Stimulated activated CD8-positive, alpha-beta memory T cell treated with anti-CD3 and anti-CD28 coated beads, Interleukin-4, amount 100 ng/mL, for 4 hours (primary cell): ENCODE results near the gene IGF1R.

Experiments used
- DNase-seq, 2 donors: peaks; one replicate each; pipeline ENCODE4 v3.0.0-alpha.2; 2020; ENCODE audit warnings: low read depth in 2 of 2, low spot score in 1 of 2

Gene IGF1R

GRCh38 chr15:98854496-98854895, 206.2 kb downstream of the IGF1R start:
- no peak for DNase-seq

- no peak for DNase-seq
These were observed 206.9 kb downstream of the IGF1R start for GRCh38 chr15:98855067-98855814.

GRCh38 chr15:98855815-98856531, 207.6 kb downstream of the IGF1R start:
- no peak for DNase-seq

- DNase-seq, result no peak
These were observed 208.2 kb downstream of the IGF1R start for GRCh38 chr15:98856532-98856907.

GRCh38 chr15:98858610-98859023, 210.3 kb downstream of the IGF1R start:
- DNase-seq, result no peak

- no peak for DNase-seq
These were observed 210.8 kb downstream of the IGF1R start for GRCh38 chr15:98859149-98859548.

GRCh38 chr15:98860281-98861041, 212.1 kb downstream of the IGF1R start:
- DNase-seq, result no peak

GRCh38 chr15:98861188-98861587, 212.8 kb downstream of the IGF1R start:
- DNase-seq, result no peak

- no peak for DNase-seq
These were observed 215.6 kb downstream of the IGF1R start for GRCh38 chr15:98863983-98864382.

GRCh38 chr15:98865397-98866339, 217.3 kb downstream of the IGF1R start:
- DNase-seq, result peak; percentile 48 to 53

- DNase-seq, result no peak
These were observed 218.2 kb downstream of the IGF1R start for GRCh38 chr15:98866511-98866910.

GRCh38 chr15:98868564-98868963, 220.2 kb downstream of the IGF1R start:
- no peak for DNase-seq

GRCh38 chr15:98870788-98871187, 222.4 kb downstream of the IGF1R start:
- DNase-seq, result no peak

GRCh38 chr15:98872774-98873173, 224.4 kb downstream of the IGF1R start:
- DNase-seq, result no peak

- DNase-seq, result no peak
These were observed 225.3 kb downstream of the IGF1R start for GRCh38 chr15:98873441-98874218.

GRCh38 chr15:98874370-98874769, 226.0 kb downstream of the IGF1R start:
- no peak for DNase-seq

- no peak for DNase-seq
These were observed 226.4 kb downstream of the IGF1R start for GRCh38 chr15:98874773-98875172.

GRCh38 chr15:98875309-98875708, 227.0 kb downstream of the IGF1R start:
- DNase-seq, result no peak

- no peak for DNase-seq
These were observed 228.4 kb downstream of the IGF1R start for GRCh38 chr15:98876451-98877369.
